Activated CD4-positive, alpha-beta T cell treated with anti-CD3 and anti-CD28 coated beads, Interleukin-10, Interleukin-2, amounts not matched to agents 100 ng/mL and 50 ng/mL, durations not matched to agents 16 hours and 8 hours (primary cell): Measurements from ENCODE around the gene NEB.
A peak's percentile ranks its signal among the peaks of the same experiment; 100 is the strongest.
"Not testable (repeated sequence)": the region's sequence is repeated elsewhere in the genome, so short reads cannot be mapped to it uniquely, and the experiment has no call there.

Experiments
- DNase-seq: peaks from one replicate; pipeline ENCODE4 v3.0.0-alpha.2; 2020

NEB gene

GRCh38 chr2:151646512-151646911 lies 87.8 kb downstream of the NEB start:
- DNase-seq = not testable (repeated sequence)

- DNase-seq = no peak
Observed at GRCh38 chr2:151644580-151644979, 89.7 kb downstream of the NEB start.

- not testable (repeated sequence) for DNase-seq
Observed at GRCh38 chr2:151641895-151642294, 92.4 kb downstream of the NEB start.

- DNase-seq = no peak
Observed at GRCh38 chr2:151640087-151640486, 94.2 kb downstream of the NEB start.

- DNase-seq = no peak
Observed at GRCh38 chr2:151638990-151639389, 95.3 kb downstream of the NEB start.

- DNase-seq = peak; percentile 38
Observed at GRCh38 chr2:151638191-151638933, 95.9 kb downstream of the NEB start.

- DNase-seq = peak; percentile 68
Observed at GRCh38 chr2:151637271-151637781, 97.0 kb downstream of the NEB start.

- no peak for DNase-seq
Observed at GRCh38 chr2:151634736-151635467, 99.4 kb downstream of the NEB start.

- no peak for DNase-seq
Observed at GRCh38 chr2:151632993-151633565, 101.2 kb downstream of the NEB start.

- DNase-seq = no peak
Observed at GRCh38 chr2:151630372-151630771, 103.9 kb downstream of the NEB start.

GRCh38 chr2:151627353-151627752 lies 106.9 kb downstream of the NEB start:
- no peak for DNase-seq

- DNase-seq = no peak
Observed at GRCh38 chr2:151624271-151624670, 110.0 kb downstream of the NEB start.

- no peak for DNase-seq
Observed at GRCh38 chr2:151623631-151624030, 110.6 kb downstream of the NEB start.

- no peak for DNase-seq
Observed at GRCh38 chr2:151620761-151621160, 113.5 kb downstream of the NEB start.

GRCh38 chr2:151619337-151619989 lies 114.8 kb downstream of the NEB start:
- no peak for DNase-seq

- DNase-seq = no peak
Observed at GRCh38 chr2:151616760-151617339, 117.4 kb downstream of the NEB start.

- DNase-seq = peak; percentile 61
Observed at GRCh38 chr2:151614606-151615306, 119.5 kb downstream of the NEB start.

GRCh38 chr2:151614159-151614558 lies 120.1 kb downstream of the NEB start:
- DNase-seq = no peak

GRCh38 chr2:151611351-151611750 lies 122.9 kb downstream of the NEB start:
- no peak for DNase-seq

GRCh38 chr2:151610310-151610709 lies 124.0 kb downstream of the NEB start:
- DNase-seq = no peak

- no peak for DNase-seq
Observed at GRCh38 chr2:151609705-151610104, 124.6 kb downstream of the NEB start.
